Endothelial cell of umbilical vein (primary cell): ENCODE measurements around the gene GALNT2. TPM values are rescaled to one million over a fixed set of nuclear protein-coding genes. Genes with fewer than 3 reads are reported as not detected.

ENCODE experiments used
- BruUV-seq: library from RNA; stranded (reverse); fragments of 400-500 nt; replicated peaks from 2 replicates; lab custom pipeline; 2021; lab: Mats Ljungman, UMichigan
- CTCF ChIA-PET: fragments of 300-600, 350-600 bp; sonication (Branson Sonifier 250); formaldehyde crosslinking; loops from one replicate; lab custom pipeline; 2021; ENCODE audit warnings: antibody characterized with exemption, inconsistent platforms; lab: Charles Lee
- POLR2A ChIA-PET: fragments of 300-600, 350-600 bp; sonication (Branson Sonifier 250); formaldehyde crosslinking; loops from one replicate; lab custom pipeline; 2021; ENCODE audit warnings: antibody characterized with exemption, inconsistent platforms; lab: Charles Lee
- DNase-seq: peaks from one replicate; pipeline ENCODE4 v3.0.0-alpha.2; 2011; ENCODE audit warnings: low read depth, low spot score
- FAIRE-seq: peaks from 2 replicates; lab custom pipeline; 2011; peaks lifted over from hg19 to GRCh38; lab: Jason Lieb, UNC
- H2AFZ ChIP-seq: 2 replicates; pipeline ENCODE4 v1.6.0; 2012; ENCODE audit warnings: low read depth, low read length, control low read depth, inconsistent platforms
- H3K27ac ChIP-seq: 2 replicates; pipeline ENCODE4 v1.5.1; 2011; ENCODE audit warnings: low read depth, mild to moderate bottlenecking, control low read depth, low read length, moderate library complexity; ENCODE audit not compliant: insufficient read depth
- H3K27me3 ChIP-seq, 2 experiments: 2 replicates each; pipeline versions ENCODE4 v1.6.0 to v1.6.1; 2011; ENCODE audit warnings: low read length in 2 of 2, mixed read lengths in 1 of 2; ENCODE audit not compliant: control insufficient read depth in 2 of 2, insufficient read depth in 2 of 2
- H3K36me3 ChIP-seq, 2 experiments: 2 replicates in 1 of 2; 3 replicates in 1 of 2; pipeline ENCODE4 v1.5.1; 2011; ENCODE audit warnings: low read length in 2 of 2, mild to moderate bottlenecking in 1 of 2, moderate library complexity in 1 of 2; ENCODE audit not compliant: control insufficient read depth in 2 of 2, insufficient read depth in 2 of 2; ENCODE audit errors: extremely low read depth in 1 of 2
- H3K4me1 ChIP-seq: 3 replicates; pipeline ENCODE4 v1.5.1; 2011; ENCODE audit warnings: mild to moderate bottlenecking, low read length; ENCODE audit not compliant: control insufficient read depth, insufficient read depth; ENCODE audit errors: extremely low read depth
- H3K4me2 ChIP-seq: 2 replicates; pipeline ENCODE4 v1.6.1; 2011; ENCODE audit warnings: low read length, control low read depth, mixed read lengths; ENCODE audit not compliant: insufficient read depth
- H3K4me3 ChIP-seq, 3 experiments: fragments of 200-600 bp in 1 of 3; sonication (generic), shearing (Covaris generic) in 1 of 3; replicated peaks in 1 of 3; 2 replicates each; pipeline ENCODE4 v1.5.1; 2011 to 2016; ENCODE audit warnings: control low read depth in 3 of 3, low read length in 3 of 3, mild to moderate bottlenecking in 2 of 3, inconsistent platforms in 1 of 3, low read depth in 1 of 3, moderate library complexity in 1 of 3; ENCODE audit not compliant: insufficient read depth in 1 of 3
- H3K79me2 ChIP-seq: 2 replicates; pipeline ENCODE4 v1.6.0; 2012; ENCODE audit warnings: low read length, inconsistent platforms; ENCODE audit not compliant: control insufficient read depth, insufficient read depth
- H3K9ac ChIP-seq: replicated peaks from 2 replicates; pipeline ENCODE3; 2011; ENCODE audit warnings: low read length, control low read depth; ENCODE audit not compliant: insufficient read depth; ENCODE audit errors: extremely low read depth
- H3K9me1 ChIP-seq: replicated peaks from 3 replicates; pipeline ENCODE4 v1.6.0; 2011; ENCODE audit warnings: mild to moderate bottlenecking, low read length; ENCODE audit not compliant: control insufficient read depth, insufficient read depth; ENCODE audit errors: extremely low read depth
- H3K9me3 ChIP-seq: replicated peaks from 2 replicates; pipeline ENCODE4 v1.5.1; 2012; ENCODE audit warnings: low read length, inconsistent platforms; ENCODE audit not compliant: control insufficient read depth, insufficient read depth
- H4K20me1 ChIP-seq: replicated peaks from 2 replicates; pipeline ENCODE3; 2011; ENCODE audit warnings: mild to moderate bottlenecking, low read length; ENCODE audit not compliant: control insufficient read depth, insufficient read depth; ENCODE audit errors: extremely low read depth
- CTCF ChIP-seq, 2 donors: IDR thresholded peaks; 1 replicate in 1 of 2; 2 replicates in 1 of 2; pipeline ENCODE4 v1.5.1; 2011; ENCODE audit warnings: low read length in 2 of 2, mild to moderate bottlenecking in 2 of 2, moderate library complexity in 2 of 2, control low read depth in 1 of 2, inconsistent platforms in 1 of 2, low read depth in 1 of 2; ENCODE audit not compliant: insufficient read depth in 1 of 2; ENCODE audit errors: extremely low read depth in 1 of 2
- FOS ChIP-seq: IDR thresholded peaks from 2 replicates; pipeline ENCODE4 v1.6.1; 2011; ENCODE audit warnings: mild to moderate bottlenecking, low read length, moderate library complexity, borderline replicate concordance; ENCODE audit not compliant: insufficient read depth
- GATA2 ChIP-seq: IDR thresholded peaks from 2 replicates; pipeline ENCODE4 v1.7.0; 2011; ENCODE audit warnings: low read depth, mild to moderate bottlenecking, moderate library complexity, mixed read lengths, low read length; ENCODE audit not compliant: insufficient read length, insufficient read depth
- JUN ChIP-seq: IDR thresholded peaks from 2 replicates; pipeline ENCODE4 v1.6.1; 2011; ENCODE audit warnings: borderline replicate concordance, low read depth; ENCODE audit not compliant: insufficient read length, insufficient read depth
- MAX ChIP-seq: IDR thresholded peaks from 2 replicates; pipeline ENCODE4 v1.6.1; 2011; ENCODE audit not compliant: insufficient read depth, insufficient read length
- MYC ChIP-seq: IDR thresholded peaks from one replicate; pipeline ENCODE4 v1.6.1; 2011; ENCODE audit warnings: mild to moderate bottlenecking, low read depth, low read length
- POLR2AphosphoS5 ChIP-seq: IDR thresholded peaks from 2 replicates; pipeline ENCODE4 v1.6.1; 2012; ENCODE audit warnings: low read depth, mild to moderate bottlenecking, control low read depth, low read length, moderate library complexity; ENCODE audit not compliant: insufficient read depth
- dilution Hi-C: fragments of 300-500 bp; cut with MboI; formaldehyde crosslinking; loops from one replicate; pipeline ENCODE4 v1.15.0; 2019; ENCODE audit warnings: low sequenced_read_pairs; ENCODE audit not compliant: extremely low pct_ligation_motif_present
- intact Hi-C: fragments of 100-400 bp; cut with micrococcal nuclease; formaldehyde crosslinking; loops from one replicate; pipeline ENCODE4 v1.10.0; 2022
- polyA plus RNA-seq, 4 experiments: library from polyadenylated mRNA; depleted of rRNA in 3 of 4; stranded (reverse) in 3 of 4; unstranded in 1 of 4; fragments of >200 nt; gene quantifications; 2 replicates each; pipeline versions ENCODE4 v1.2.1 to v1.2.3, GENCODE V29; 2011 to 2012; ENCODE audit warnings: missing spikeins in 1 of 4
- total RNA-seq: library from RNA; stranded (reverse); gene quantifications from 2 replicates; pipeline ENCODE4 v1.2.3, GENCODE V29; 2021

The GALNT2 gene
- total and polyA plus RNA-seq, 2 donors (not counting 3 experiments of a cell fraction or from before 2014, with no cell fraction given), result 56.3 to 77.5 TPM

GRCh38 chr1:230205719-230206198 is 138.7 kb downstream of the GALNT2 start:
- POLR2A ChIA-PET, result interaction anchor here (1.0 to 1.4 kb wide), 3 partner anchors 9 to 45 kb away, joined by 3 to 4 read pairs (median 3); no protein-coding TSS in a partner anchor
- DNase-seq, result peak; percentile 85

GRCh38 chr1:230206207-230206606 is 139.2 kb downstream of the GALNT2 start:
- H3K79me2 ChIP-seq, result no peaks in the 10 kb centered on the region
- no peak overlapping the region for H3K9ac ChIP-seq
- no peaks in the 10 kb centered on the region for H3K9me3 ChIP-seq
- no peak overlapping the region for H3K4me2 ChIP-seq
- no peak overlapping the region for H3K27ac ChIP-seq
- CTCF ChIA-PET, result interaction anchor here (0.9 to 2.8 kb wide), 14 partner anchors 9 to 545 kb away, joined by 3 to 41 read pairs (median 4); partner anchors contain the start of gene GALNT2
- H3K27me3 ChIP-seq, result no peaks in the 10 kb centered on the region
- TF ChIP-seq POLR2AphosphoS5 (no peak), CTCF (IDR thresholded peaks at IDR 0.05; ENCODE audit: extremely low read depth in 1 of 2, insufficient read depth in 1 of 2, low read depth in 1 of 2, low read length in 2 of 2) (no peak), FOS (no peak), MYC (no peak), JUN (no peak), GATA2 (no peak), MAX (no peak)
- DNase-seq, result no peak
- no peak overlapping the region for H3K4me3 ChIP-seq
- H3K9me1 ChIP-seq, result no peaks in the 10 kb centered on the region
- H3K36me3 ChIP-seq, result no peaks in the 10 kb centered on the region
- POLR2A ChIA-PET, result interaction anchor here (1.0 to 1.4 kb wide), 3 partner anchors 8 to 46 kb away, joined by 3 to 4 read pairs (median 3); no protein-coding TSS in a partner anchor
- dilution Hi-C loops, result no loop called here
- intact Hi-C loops, result loop anchor here (5.0 kb wide), 1 partner anchor 649 kb away; the partner anchor contains the start of gene ABCB10
- no peak overlapping the region for H2AFZ ChIP-seq
- BruUV-seq, result no TSS peak
- FAIRE-seq, result no peak
- H3K4me1 ChIP-seq, result peaks cover 36% of the 10 kb centered on the region
- H4K20me1 ChIP-seq, result no peaks in the 10 kb centered on the region

More at GRCh38 chr1:230205719-230206198, 138.7 kb downstream of the GALNT2 start:
- TF ChIP-seq POLR2AphosphoS5 (peak; percentile 53), GATA2 (peak; percentile 92), MAX (no peak)
- intact Hi-C loops (loop anchor here (2.0 to 5.0 kb wide), 2 partner anchors 101 to 648 kb away; partner anchors contain the start of gene ABCB10), dilution Hi-C loops (no loop called here)
- Histone ChIP-seq H3K79me2 (no peaks in the 10 kb centered on the region), H3K4me2 (no peak overlapping the region), H3K27ac (no peak overlapping the region), H3K9ac (no peak overlapping the region), H3K36me3 (no peaks in the 10 kb centered on the region), H4K20me1 (no peaks in the 10 kb centered on the region), H3K4me1 (peaks cover 32% of the 10 kb centered on the region), H3K9me1 (no peaks in the 10 kb centered on the region), H3K4me3 (no peak overlapping the region), H3K27me3 (no peaks in the 10 kb centered on the region), H3K9me3 (no peaks in the 10 kb centered on the region), H2AFZ (no peak overlapping the region)
- CTCF ChIA-PET, result interaction anchor here (0.9 to 2.8 kb wide), 15 partner anchors 9 to 544 kb away, joined by 3 to 41 read pairs (median 4); partner anchors contain the start of gene GALNT2
- peak; percentile 49 for FAIRE-seq
- BruUV-seq, result no TSS peak
